HG03196 (cell line): ENCODE results near the gene ZNF225.
"Not testable (repeated sequence)": the region's sequence is repeated elsewhere in the genome, so short reads cannot be mapped to it uniquely, and the experiment has no call there.

Experiments
- ATAC-seq: cut with Tn5 transposase; IDR thresholded peaks from one replicate; pipeline ENCODE4 v1.9.1; 2021; ENCODE audit not compliant: unreplicated experiment

ZNF225 gene

DNA sequence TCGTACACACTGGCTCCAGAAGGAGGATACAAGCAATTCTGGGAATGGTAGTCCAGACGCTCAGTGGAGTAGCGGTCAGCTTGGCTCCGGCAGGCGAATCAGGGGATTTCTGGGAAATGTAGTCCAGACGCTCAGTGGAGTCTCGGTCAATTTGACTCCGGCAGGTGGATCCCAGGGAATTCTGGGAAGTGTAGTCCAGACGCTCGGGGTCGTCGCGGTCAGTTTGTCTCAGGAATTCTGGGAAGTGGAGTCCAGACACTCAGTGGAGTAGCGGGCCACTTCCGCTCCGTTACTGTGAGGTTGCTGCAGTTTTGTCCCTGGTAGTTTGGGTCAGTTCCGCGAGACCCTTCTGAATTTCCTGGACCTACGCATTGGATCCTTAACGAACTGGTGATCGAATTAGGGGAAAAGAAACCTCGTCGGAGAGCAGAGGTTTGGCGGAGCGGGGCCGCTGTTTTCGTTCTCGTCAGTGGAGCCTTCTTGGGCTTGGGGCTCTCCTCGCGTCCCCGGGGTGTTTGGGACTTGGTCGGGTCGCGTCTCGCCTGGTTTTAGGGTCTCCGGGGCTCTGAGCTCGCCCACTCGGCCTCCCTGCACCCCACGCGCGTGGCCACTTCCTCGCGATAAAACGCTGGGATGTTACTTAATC, at the start of gene ZNF225:
ZNF225 (plus strand) TSS at position 262 of the 646 bp plus-strand sequence. CDS start 2,429 bp downstream, outside the sequence.
- ATAC-seq = peak; percentile 94

DNA sequence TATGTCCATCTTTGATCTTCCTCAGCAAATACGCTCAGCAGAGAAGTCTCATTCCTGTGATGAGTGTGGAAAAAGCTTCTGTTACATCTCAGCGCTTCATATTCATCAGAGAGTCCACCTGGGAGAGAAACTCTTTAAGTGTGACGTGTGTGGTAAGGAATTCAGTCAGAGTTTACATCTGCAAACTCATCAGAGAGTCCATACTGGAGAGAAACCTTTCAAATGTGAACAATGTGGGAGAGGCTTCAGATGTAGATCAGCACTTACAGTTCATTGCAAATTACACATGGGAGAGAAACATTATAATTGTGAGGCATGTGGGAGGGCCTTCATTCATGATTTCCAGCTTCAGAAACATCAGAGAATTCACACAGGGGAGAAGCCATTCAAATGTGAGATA, 46.9 kb upstream of the ZNF225 start:
- no peak for ATAC-seq

DNA sequence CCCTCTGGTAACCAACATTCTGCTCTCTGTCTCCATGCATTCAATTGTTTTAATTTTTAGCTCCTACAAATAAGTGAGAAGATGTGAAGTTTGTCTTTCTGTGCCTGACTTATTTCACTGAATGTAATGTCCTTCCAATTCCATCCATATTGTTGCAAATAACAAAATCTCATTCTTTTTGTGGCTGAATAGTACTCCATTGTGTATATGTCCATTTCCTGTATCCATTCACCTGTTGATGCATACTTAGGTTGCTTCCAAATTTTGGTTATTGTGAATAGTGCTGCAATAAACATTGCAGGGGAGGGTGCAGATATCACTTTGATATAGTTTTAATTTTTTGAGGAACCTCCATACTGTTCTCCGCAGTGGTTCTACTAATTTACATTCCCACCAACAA, 43.8 kb upstream of the ZNF225 start:
- no peak for ATAC-seq

DNA sequence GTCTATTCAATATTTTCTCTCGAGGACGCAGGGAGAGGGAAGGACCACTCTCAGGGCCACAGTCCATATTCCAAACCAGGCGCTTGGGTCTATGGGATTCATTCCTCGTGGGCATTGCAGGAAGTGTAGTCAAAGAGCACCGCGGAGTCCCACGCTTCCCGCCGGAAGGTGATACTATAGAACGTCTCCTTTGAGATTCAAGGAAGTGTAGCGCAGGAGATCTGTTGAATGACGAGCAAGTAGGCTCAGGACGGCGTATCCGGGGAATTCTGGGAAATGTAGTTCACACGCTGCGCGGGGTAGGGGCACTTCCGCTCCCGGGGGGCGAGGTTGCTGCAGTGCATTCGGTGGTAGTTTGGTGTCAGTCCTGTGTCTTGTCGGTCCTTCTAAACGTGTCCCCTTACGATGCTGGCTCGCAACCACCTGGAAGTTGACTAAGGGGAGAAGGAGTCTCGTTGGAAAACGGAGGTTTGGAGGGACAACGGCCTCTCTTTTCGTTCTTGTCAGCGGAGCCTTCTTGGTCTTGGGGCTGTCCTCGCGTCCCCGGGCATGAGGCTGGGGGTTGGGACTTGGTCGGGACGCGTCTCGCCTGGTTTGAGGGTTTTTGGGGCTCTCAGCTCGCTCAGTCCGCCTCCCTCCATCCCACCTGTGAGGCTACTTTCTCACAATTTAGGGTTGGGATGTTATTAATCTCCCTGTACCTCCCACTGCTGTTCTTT, 41.2 kb upstream of the ZNF225 start, which contains the start of gene ZNF284:
ZNF284 (plus strand) TSS at position 336 of the 719 bp plus-strand sequence. CDS start 4,231 bp downstream, outside the sequence.
- ATAC-seq = peak; percentile 95

DNA sequence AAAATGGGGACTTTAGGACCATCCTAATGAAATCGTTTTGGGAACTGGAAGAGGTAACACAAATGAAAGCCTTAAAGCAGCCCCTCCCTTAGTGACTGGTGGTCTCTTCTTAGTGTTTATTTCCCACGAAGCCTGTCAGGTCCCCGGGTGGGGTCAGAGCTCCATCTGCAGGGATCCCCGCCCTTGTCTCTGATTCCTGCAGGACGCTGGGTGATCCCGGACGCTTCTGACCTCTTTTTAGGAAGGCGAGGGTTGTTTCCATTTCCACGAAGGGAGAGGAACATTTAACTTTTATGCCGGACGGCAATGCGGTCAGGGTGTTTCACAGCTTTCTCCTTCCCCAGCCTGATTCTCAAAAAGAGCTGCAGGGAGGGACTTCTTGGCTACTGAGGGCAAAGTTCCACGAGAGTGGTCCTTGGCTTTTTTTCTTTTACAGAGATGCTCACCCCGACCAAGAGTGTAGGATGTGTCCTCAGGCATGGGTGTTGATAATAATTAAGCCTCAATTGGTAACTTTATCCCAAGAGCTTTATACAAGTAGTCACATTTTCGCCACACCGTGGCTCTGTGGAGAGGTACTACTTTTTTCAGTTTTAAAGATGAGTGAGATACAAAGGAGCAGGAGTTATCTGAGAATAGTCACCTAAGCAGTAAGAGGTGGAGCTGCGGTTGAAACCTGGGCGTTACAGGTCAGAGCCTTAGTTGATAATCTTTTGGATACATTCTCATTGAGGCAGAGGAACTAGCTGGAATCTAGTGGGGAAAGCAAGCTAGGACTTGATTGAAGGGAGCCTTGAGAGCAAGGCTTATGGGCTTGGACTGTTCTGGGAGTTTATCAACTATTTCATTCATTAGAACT, 40.4 kb upstream of the ZNF225 start:
- ATAC-seq = no peak

DNA sequence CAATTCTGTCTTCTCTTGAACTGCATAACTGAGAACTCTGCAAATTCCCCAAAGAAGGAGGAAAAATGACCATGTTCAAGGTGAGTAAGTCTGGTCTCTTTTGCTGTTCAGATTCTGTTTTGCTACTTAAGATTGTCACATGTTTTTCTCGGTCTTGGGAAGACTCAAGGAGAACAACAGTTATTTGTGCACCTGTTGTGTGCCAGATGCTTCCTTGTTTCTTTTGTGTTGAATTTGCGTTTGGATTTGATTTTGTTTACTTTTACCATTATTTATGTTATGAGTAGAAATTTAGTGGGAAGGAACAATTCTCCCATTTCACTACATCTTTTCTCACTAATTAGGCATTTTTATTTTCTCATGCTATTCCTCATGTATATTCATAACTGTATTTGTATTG, 36.9 kb upstream of the ZNF225 start:
- no peak for ATAC-seq

DNA sequence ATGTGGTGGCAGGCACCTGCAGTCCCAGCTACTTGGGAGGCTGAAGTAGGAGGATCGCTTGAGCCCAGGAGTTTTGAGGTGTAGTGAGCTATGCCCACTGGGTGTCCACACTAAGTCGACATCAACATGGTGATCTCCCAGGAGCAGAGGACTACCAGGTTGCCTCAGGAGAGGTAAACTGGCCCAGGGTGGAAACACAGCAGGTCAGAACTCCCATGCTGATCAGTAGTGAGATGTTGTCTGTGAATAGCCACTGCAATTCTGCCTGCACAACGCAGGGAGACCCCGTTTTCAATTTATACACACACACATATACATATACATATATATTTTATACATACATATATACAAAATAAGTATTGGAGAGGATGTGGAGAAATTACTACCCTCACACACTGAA, 21.1 kb upstream of the ZNF225 start:
- no peak for ATAC-seq

DNA sequence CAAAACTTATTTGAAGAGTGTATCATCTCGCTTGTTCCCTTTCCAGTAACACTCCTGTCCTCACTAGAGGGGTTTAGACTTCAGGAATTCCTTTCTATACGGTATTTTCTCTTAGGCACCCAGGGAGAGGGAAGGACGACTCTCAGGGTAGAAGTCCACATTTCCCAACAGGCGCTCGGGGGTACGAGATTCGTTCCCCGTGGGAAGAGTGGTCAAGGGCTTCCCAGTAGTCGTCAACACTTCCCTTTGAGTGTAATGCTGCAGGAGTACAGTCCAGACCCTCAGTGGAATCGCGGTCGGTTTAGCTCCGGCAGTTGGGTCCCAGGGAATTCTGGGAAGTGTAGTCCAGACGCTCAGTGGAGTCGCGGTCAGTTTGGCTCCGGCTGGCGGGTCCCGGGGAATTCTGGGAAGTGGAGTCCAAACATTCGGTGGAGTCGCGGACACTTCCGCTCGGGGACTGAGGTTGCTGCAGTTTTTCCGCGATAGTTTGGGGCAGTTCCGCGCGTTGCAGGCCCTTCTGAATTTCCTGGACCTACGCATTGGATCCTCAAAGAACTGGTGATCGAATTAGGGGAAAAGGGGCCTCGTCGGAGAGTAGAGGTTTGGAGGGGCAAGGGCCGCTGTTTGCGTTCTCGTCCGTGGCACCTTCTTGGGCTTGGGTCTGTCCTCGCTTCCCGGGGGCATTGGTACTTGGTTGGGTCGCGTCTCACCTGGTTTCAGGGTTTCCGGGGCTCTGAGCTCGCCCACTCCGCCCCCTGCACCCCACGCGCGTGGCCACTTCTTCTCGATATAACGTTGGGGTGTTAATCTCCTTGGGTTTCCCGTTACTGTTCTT, 19.1 kb upstream of the ZNF225 start, which contains the start of gene ZNF224:
ZNF224 (plus strand) TSS at position 431 of the 835 bp plus-strand sequence. CDS start 3,513 bp downstream, outside the sequence.
- peak; percentile 82 for ATAC-seq

DNA sequence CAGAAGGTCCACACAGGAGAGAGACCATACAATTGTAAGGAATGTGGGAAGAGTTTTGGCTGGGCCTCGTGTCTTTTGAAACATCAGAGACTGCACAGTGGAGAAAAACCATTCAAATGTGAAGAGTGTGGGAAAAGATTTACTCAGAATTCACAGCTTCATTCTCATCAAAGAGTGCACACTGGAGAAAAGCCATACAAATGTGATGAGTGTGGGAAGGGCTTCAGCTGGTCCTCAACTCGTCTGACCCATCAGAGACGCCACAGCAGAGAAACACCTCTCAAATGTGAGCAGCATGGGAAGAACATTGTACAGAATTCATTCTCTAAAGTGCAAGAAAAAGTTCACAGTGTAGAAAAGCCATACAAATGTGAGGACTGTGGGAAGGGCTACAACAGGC, 5.4 kb upstream of the ZNF225 start:
- no peak for ATAC-seq

DNA sequence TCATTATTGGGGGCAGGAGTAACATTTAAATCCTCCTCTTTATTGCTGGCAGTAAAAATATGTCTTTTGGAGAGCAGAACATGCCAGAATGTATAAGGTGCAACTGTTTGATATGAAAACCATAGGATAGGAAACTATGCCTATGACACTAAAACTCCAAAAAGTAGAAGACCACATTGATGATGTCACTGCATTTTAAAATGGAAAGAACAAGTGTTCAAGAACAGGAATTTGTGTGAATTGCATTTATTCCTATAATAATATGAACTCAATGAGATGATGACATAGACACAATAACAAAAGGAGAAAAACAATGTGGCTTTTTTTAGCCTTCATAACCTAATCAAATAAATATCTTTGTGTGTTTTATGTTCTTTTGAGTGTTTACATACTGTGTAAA, 3.7 kb upstream of the ZNF225 start:
- ATAC-seq = no peak

DNA sequence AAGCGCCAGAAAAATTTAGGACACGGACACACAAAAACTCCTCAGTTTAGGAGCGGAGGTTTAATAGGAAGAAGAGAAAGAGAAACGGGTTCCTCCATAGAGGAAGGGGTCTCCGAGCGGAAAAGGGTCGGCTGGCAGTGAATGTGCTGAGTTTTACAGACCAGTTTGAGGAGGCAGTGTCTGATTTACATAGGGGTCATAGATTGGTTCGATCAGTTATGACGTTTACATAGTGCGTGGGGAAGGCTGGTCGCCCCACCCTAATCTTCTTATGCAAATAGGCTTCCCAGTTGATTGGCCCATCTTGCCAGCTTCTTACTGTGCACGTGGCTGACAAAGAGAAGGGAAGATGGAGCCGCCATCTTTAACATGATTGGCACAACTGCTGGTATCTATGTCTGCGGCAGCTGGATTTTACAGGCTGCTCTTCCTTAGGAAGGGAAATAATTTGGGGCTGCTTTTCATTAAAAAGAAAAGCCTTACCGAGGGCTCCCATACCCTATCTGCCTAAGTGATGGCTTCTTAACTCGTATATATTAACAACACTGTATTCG, 1.2 kb upstream of the ZNF225 start:
- ATAC-seq = no peak

DNA sequence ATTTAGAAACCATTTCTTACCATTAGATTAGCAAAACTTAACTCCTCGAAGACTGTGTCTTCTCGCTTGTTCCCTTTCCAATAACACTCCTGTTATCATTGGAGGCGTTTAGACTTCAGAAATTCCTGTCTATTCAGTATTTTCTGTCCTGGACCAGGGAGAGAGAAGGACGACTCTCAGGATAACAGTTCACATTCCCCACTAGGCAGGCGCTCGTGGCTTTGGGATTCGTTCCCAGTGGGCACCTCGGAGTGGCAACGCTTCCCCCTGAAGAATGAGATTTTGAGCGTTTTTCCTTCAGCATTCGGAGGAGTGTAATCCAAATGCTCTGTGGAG, 429 bp upstream of the ZNF225 start:
- peak; percentile 6 for ATAC-seq

DNA sequence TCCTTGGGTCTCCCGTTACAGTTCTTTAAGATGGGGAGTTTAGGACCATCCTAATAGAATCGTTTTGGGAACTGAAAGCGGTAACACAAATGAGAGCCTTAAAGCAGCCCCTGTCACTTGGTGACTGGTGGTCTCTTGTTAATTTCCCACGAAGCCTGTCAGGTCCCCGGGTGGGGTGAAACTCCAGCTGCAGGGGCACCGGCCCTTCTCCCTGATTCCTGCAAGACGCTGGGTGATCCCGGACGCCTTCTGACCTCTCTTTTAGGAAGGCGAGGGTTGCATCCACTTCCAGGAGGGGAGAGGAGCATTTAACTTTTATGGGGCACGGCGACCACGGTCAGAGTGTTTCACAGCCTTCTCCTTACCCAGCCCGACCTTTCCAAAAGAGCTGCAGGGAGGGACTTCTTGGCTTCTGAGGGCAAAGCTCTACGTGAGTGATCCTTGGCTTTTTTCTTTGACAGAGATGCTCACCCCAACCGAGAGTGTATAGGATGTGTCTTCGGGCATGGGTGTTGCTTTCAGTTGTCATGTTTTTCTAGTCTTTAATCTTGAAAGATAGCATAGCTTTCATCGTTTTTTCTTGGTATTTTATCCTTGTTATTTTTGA, 688 bp downstream of the ZNF225 start:
- ATAC-seq = peak; percentile 11

DNA sequence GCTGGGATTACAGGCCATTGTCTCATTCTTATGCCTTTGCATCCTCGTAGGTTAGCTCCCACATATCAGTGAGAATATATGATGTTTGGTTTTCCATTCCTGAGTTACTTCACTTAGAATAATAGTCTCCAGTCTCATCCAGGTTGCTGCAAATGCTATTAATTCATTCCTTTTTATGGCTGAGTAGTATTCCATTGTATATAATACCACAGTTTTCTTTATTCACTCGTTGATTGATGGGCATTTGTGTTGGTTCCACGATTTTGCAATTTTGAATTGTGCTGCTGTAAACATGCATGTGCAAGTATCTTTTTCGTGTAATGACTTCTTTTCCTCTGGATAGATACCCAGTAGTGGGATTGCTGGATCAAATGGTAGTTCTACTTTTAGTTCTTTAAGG, 8.0 kb downstream of the ZNF225 start:
- ATAC-seq = not testable (repeated sequence)

DNA sequence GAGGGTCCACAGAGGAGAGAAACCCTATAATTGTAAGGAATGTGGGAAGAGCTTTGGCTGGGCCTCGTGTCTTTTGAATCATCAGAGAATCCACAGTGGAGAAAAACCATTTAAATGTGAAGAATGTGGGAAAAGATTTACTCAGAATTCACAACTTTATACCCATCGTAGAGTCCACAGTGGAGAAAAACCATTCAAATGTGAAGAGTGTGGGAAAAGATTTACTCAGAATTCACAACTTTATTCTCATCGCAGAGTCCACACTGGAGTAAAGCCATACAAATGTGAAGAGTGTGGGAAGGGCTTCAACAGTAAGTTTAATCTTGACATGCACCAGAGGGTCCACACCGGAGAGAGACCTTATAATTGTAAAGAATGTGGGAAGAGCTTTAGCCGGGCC, 18.8 kb downstream of the ZNF225 start:
- no peak for ATAC-seq

DNA sequence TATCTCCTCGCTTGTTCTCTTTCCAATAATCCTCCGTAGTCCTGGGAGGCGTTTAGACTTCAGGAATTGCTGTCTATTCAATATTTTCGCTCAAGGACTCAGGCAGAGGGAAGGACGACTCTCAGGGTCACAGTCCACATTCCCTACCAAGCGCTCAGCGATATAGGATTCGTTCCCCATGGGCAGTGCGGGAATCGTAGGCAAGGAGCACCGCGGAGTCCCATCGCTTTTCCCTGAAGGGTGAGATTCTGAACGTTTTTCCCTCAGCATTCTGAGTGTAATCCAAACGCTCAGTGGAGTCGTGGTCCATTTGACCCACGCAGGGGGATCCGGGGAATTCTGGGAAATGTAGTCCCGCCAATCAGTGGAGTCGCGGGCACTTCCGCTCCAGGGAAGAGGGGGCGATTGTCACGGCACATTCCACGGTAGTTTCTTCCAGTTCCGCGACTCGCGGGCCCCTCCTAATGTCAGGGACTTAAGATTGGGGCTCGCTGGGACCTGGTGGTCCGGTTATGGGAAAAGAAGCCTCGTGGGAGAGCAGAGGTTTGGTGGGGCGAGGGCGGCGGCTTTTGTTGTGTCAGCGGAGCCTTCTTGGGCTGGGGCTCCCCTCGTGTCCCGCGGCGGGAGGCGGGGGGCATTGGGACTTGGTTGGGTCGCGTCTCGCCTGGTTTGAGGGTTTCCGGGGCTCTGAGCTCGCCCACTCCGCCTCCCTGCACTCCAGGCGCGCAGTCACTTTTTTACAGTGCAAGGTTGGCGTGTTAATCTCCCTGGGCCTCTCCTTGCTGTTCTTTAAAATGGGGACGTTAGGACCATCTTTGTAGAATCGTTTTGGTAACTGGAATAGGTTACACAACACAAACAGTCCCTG, 28.2 kb downstream of the ZNF225 start, which contains the start of gene ZNF234:
ZNF234 (plus strand) TSS at position 364 of the 868 bp plus-strand sequence. CDS start 3,079 bp downstream, outside the sequence.
- peak; percentile 77 for ATAC-seq

DNA sequence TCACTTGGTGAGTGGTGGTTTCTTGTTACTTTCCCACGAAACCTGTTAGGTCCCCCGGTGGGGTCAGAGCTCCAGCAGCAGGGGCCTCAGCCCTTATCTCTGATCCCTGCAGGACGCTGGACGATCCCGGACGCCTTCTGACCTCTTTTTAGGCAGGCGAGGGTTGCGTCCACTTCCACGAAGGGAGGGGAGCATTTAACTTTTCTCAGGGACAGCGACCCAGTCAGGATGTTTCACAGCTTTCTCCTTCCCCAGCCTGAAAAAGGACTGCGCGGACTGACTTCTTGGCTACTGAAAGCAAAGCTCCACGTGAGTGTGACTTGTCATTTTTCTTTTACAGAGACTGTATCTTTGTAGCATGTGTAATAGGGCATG, 28.8 kb downstream of the ZNF225 start:
- no peak for ATAC-seq

DNA sequence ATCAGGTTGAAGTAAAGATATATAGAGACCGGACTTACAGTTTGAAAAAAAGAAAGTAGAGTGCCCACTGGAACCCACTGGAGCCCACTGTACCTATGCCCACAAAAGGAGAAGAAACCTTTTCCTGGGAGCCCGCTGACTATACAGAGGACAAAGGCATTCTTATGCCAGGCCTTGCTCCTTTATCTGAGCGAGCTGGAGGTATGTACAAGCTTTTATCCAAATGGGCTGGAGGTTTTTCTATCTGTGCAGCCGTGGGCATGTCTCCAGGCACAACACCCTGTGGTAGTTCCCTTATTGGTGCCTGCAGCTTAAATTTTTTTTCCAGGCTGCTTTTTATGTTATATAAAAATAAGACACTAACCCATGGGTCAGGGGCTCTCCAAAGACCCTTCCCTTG, 36.6 kb downstream of the ZNF225 start:
- no peak for ATAC-seq

DNA sequence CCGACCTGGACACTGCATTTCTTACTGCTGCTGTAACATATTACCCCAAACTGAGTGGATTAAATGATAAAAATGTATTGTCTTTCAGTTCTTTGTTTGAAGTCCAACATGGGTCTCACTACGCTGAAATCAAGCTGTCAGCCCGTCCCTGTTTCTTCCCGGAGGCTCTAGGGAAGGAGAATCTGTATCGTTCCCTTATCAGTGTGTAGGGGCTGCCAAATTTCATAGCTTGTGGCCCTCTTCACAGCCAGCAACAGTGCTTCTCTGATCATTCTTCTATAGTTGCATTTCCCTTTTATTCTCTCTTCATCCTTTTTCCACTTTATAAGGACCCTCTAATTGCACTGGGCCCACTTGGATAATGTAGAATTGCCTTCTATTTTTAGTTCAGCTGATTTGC, 38.3 kb downstream of the ZNF225 start:
- no peak for ATAC-seq
